GM12874 (cell line): ENCODE results near the gene UBE2I.

Experiments
- CTCF ChIP-seq: IDR thresholded peaks from 2 replicates; pipeline ENCODE4 v1.5.1; 2011; ENCODE audit warnings: low read depth, mild to moderate bottlenecking, control low read depth, low read length, moderate library complexity; ENCODE audit not compliant: insufficient read depth

UBE2I gene

GRCh38 chr16:1274767-1275166 lies 34.7 kb upstream of the UBE2I start:
- TF ChIP-seq CTCF = no peak

- no peak for TF ChIP-seq CTCF
Observed at GRCh38 chr16:1275791-1276579, 33.5 kb upstream of the UBE2I start.

GRCh38 chr16:1276580-1276878 lies 32.9 kb upstream of the UBE2I start:
- no peak for TF ChIP-seq CTCF

- no peak for TF ChIP-seq CTCF
Observed at GRCh38 chr16:1277151-1277598, 32.3 kb upstream of the UBE2I start.

- no peak for TF ChIP-seq CTCF
Observed at GRCh38 chr16:1277617-1278282, 31.7 kb upstream of the UBE2I start.

GRCh38 chr16:1278477-1278876 lies 31.0 kb upstream of the UBE2I start:
- no peak for TF ChIP-seq CTCF

GRCh38 chr16:1279081-1279944 lies 30.1 kb upstream of the UBE2I start:
- TF ChIP-seq CTCF = no peak
